ENCODE data around the gene LRATD1. TPM values are rescaled to one million over a fixed set of nuclear protein-coding genes. Genes with fewer than 3 reads are reported as not detected.

The LRATD1 gene
- total RNA-seq, 2 experiments from 2014 or later: not detected

DNA sequence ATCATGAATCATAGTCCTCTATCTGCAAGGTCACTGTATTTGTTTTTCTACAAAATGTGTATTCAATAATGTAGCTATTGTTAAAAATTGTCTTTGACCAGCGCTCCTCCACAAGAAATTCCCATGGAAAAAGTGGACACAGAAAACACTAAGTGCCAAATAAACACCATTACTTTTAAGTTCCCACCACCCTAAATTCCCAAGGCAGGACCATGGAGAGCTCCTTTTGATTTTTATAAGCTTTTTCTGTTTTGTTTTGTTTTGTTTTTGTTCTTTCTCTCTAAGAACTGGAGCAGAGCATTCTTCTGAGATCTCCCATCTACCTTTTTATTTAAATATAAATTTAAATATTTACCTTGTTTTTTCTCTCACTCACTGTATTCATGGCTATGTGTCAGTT is 44.5 kb downstream of the LRATD1 start:
- Mint-ChIP-seq H3K27ac (no peak overlapping the region), H3K36me3 (ENCODE audit: low read depth) (no peaks in the 10 kb centered on the region), H3K27me3 (no peaks in the 10 kb centered on the region), H3K9me3 (peaks cover 2% of the 10 kb centered on the region), H3K4me3 (no peak overlapping the region), H3K4me1 (ENCODE audit: low read depth) (no peaks in the 10 kb centered on the region)
- Histone ChIP-seq H3K27me3 (ENCODE audit: control insufficient read depth in 1 of 2, insufficient read depth in 2 of 2, low read length in 2 of 2) (no peaks in the 10 kb centered on the region), H3K9me3 (ENCODE audit: control insufficient read depth in 1 of 2, insufficient read depth in 1 of 2, low read length in 2 of 2) (no peaks in the 10 kb centered on the region), H3K27ac (ENCODE audit: low read depth in 1 of 2, low read length in 2 of 2) (no peak overlapping the region), H3K36me3 (ENCODE audit: insufficient read depth, low read length) (no peaks in the 10 kb centered on the region), H3K4me3 (ENCODE audit: low read length) (no peak overlapping the region), H3K4me1 (ENCODE audit: insufficient read depth, low read length) (no peaks in the 10 kb centered on the region)
- DNase-seq (no peak), ATAC-seq (ENCODE audit: poor library complexity) (no peak)
- ChIA-PET CTCF (no interaction called here), POLR2A (no interaction called here)
- no peak for TF ChIP-seq CTCF (IDR thresholded peaks at IDR 0.05)
- intact Hi-C loops (cut with DNase I, micrococcal nuclease): no loop called here

- POLR2A ChIA-PET: no interaction called here
- H3K27ac ChIP-seq (ENCODE audit: low read depth in 1 of 2, low read length in 2 of 2): no peak overlapping the region
- Mint-ChIP-seq H3K27ac (no peak overlapping the region), H3K27me3 (no peaks in the 10 kb centered on the region), H3K4me1 (ENCODE audit: low read depth) (no peaks in the 10 kb centered on the region), H3K36me3 (ENCODE audit: low read depth) (no peaks in the 10 kb centered on the region), H3K4me3 (no peak overlapping the region), H3K9me3 (peaks cover 2% of the 10 kb centered on the region)
- intact Hi-C loops (cut with DNase I, micrococcal nuclease): no loop called here
- no peaks in the 10 kb centered on the region for H3K36me3 ChIP-seq (ENCODE audit: insufficient read depth, low read length)
- TF ChIP-seq CTCF (IDR thresholded peaks at IDR 0.05): no peak
- H3K27me3 ChIP-seq (ENCODE audit: control insufficient read depth in 1 of 2, insufficient read depth in 2 of 2, low read length in 2 of 2): no peaks in the 10 kb centered on the region
- no peak for ATAC-seq (ENCODE audit: poor library complexity)
- CTCF ChIA-PET: no interaction called here
- H3K4me1 ChIP-seq (ENCODE audit: insufficient read depth, low read length): no peaks in the 10 kb centered on the region
- DNase-seq: no peak
- H3K4me3 ChIP-seq (ENCODE audit: low read length): no peak overlapping the region
- H3K9me3 ChIP-seq (ENCODE audit: control insufficient read depth in 1 of 2, insufficient read depth in 1 of 2, low read length in 2 of 2): no peaks in the 10 kb centered on the region
These were observed 46.2 kb downstream of the LRATD1 start for GRCh38 chr2:14678761-14679160.

- Mint-ChIP-seq H3K9me3 (no peaks in the 10 kb centered on the region), H3K27ac (no peak overlapping the region), H3K4me3 (no peak overlapping the region), H3K4me1 (ENCODE audit: low read depth) (no peaks in the 10 kb centered on the region), H3K36me3 (ENCODE audit: low read depth) (no peaks in the 10 kb centered on the region), H3K27me3 (no peaks in the 10 kb centered on the region)
- Histone ChIP-seq H3K36me3 (ENCODE audit: insufficient read depth, low read length) (no peaks in the 10 kb centered on the region), H3K4me1 (ENCODE audit: insufficient read depth, low read length) (no peaks in the 10 kb centered on the region), H3K9me3 (ENCODE audit: control insufficient read depth in 1 of 2, insufficient read depth in 1 of 2, low read length in 2 of 2) (no peaks in the 10 kb centered on the region), H3K27me3 (ENCODE audit: control insufficient read depth in 1 of 2, insufficient read depth in 2 of 2, low read length in 2 of 2) (no peaks in the 10 kb centered on the region), H3K27ac (ENCODE audit: low read depth in 1 of 2, low read length in 2 of 2) (no peak overlapping the region), H3K4me3 (ENCODE audit: low read length) (no peak overlapping the region)
- ChIA-PET CTCF (no interaction called here), POLR2A (no interaction called here)
- no peak for TF ChIP-seq CTCF (IDR thresholded peaks at IDR 0.05)
- intact Hi-C loops (cut with DNase I, micrococcal nuclease): no loop called here
- DNase-seq (no peak), ATAC-seq (ENCODE audit: poor library complexity) (no peak)
These were observed 49.1 kb downstream of the LRATD1 start for GRCh38 chr2:14681608-14682007.

Measured in CD4-positive, alpha-beta T cell (primary cell).